ENCODE measurements around the gene DNAJB2.

GRCh38 chr2:219302412-219302968 lies 23.3 kb downstream of the DNAJB2 start:
- no peak for TF ChIP-seq POLR2A (IDR thresholded peaks at IDR 0.05; ENCODE audit: low read depth, low read length)
- no peak for TF ChIP-seq POLR2AphosphoS5 (IDR thresholded peaks at IDR 0.05; ENCODE audit: low read depth, low read length)
- no peak for TF ChIP-seq TAF1 (IDR thresholded peaks at IDR 0.05; ENCODE audit: borderline replicate concordance, low read depth, low read length)
